ENCODE measurements around the gene FOXO1. TPM values are rescaled to one million over a fixed set of nuclear protein-coding genes. Genes with fewer than 3 reads are reported as not detected.

FOXO1 gene
- total and polyA plus RNA-seq, 12 donors, result 3.4 to 31.2 (median 15.8) TPM

GRCh38 chr13:40618581-40619478 lies 47.6 kb downstream of the FOXO1 start:
- no peak for ATAC-seq
- intact Hi-C loops (cut with DNase I), result no loop called here
- DNase-seq, result no peak
- Histone ChIP-seq H3K4me1 (peaks cover 0 to 90% (median 75%) of the 10 kb centered on the region in 9 donors), H3K4me3 (no peak overlapping the region), H3K27me3 (no peaks in the 10 kb centered on the region), H3K36me3 (no peaks in the 10 kb centered on the region), H3K9me3 (no peaks in the 10 kb centered on the region), H3K27ac (no peak overlapping the region)
- TF ChIP-seq, protein P1, sequence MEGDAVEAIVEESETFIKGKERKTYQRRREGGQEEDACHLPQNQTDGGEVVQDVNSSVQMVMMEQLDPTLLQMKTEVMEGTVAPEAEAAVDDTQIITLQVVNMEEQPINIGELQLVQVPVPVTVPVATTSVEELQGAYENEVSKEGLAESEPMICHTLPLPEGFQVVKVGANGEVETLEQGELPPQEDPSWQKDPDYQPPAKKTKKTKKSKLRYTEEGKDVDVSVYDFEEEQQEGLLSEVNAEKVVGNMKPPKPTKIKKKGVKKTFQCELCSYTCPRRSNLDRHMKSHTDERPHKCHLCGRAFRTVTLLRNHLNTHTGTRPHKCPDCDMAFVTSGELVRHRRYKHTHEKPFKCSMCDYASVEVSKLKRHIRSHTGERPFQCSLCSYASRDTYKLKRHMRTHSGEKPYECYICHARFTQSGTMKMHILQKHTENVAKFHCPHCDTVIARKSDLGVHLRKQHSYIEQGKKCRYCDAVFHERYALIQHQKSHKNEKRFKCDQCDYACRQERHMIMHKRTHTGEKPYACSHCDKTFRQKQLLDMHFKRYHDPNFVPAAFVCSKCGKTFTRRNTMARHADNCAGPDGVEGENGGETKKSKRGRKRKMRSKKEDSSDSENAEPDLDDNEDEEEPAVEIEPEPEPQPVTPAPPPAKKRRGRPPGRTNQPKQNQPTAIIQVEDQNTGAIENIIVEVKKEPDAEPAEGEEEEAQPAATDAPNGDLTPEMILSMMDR (IDR thresholded peaks at IDR 0.05), result no peak
- 94 to 96% methylated on average over 15 of the region's 15 CpGs for WGBS, 2 donors

DNA sequence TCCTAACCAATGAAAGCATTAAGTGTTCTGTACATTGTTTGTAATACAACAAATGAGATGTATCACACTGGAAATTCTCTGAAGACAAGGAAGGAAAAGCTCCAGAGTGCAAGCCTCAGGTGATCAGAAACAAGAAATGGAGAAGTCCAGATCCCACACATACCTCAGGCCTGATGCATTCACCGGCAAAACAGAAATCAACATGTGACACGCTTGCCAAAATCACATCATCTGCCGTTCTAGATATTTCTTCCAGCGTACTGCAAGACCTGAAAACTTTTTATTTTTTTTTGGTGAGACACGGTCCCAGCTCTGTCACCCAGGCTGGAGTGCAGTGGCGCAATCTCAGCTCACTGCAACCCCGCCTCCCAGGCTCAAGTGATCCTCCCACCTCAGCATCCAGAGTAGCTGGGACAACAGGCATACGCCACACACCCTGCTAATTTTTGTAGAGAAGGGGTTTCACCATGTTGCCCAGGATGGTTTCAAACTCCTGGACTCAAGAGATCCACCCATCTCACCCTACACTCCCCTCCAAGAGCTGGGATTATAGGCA lies 48.6 kb downstream of the FOXO1 start:
- Histone ChIP-seq H3K27ac (no peak overlapping the region), H3K36me3 (no peaks in the 10 kb centered on the region), H3K4me1 (peaks cover 3 to 91% (median 77%) of the 10 kb centered on the region in 9 donors), H3K9me3 (no peaks in the 10 kb centered on the region), H3K4me3 (no peak overlapping the region), H3K27me3 (no peaks in the 10 kb centered on the region)
- no peak for ATAC-seq
- intact Hi-C loops (cut with DNase I), result no loop called here
- 79 to 83% methylated on average over 8 of the region's 8 CpGs for WGBS, 2 donors
- TF ChIP-seq, protein P1 (IDR thresholded peaks at IDR 0.05), result no peak
- no peak for DNase-seq

- Histone ChIP-seq H3K9me3 (no peaks in the 10 kb centered on the region), H3K4me3 (no peak overlapping the region), H3K4me1 (peaks cover 3 to 97% (median 84%) of the 10 kb centered on the region in 9 donors), H3K27me3 (no peaks in the 10 kb centered on the region), H3K27ac (peak overlapping the region in 3 of 10 donors; percentile 10 to 61 (median 46)), H3K36me3 (no peaks in the 10 kb centered on the region)
- intact Hi-C loops (cut with DNase I), result no loop called here
- peak in 1 of 8 donors; percentile 9 for ATAC-seq
- TF ChIP-seq, protein P1 (IDR thresholded peaks at IDR 0.05), result no peak
- no peak for DNase-seq
- WGBS, 2 donors, result 59 to 66% methylated on average over 7 of the region's 7 CpGs
Observed at GRCh38 chr13:40615619-40616018, 50.8 kb downstream of the FOXO1 start.

GRCh38 chr13:40613914-40614313 lies 52.5 kb downstream of the FOXO1 start:
- intact Hi-C loops (cut with DNase I), result no loop called here
- H3K4me3 ChIP-seq, result no peak overlapping the region
- DNase-seq (no peak), ATAC-seq (peak in 3 of 8 donors; percentile 30 to 56 (median 48))
- H3K4me1 ChIP-seq, result peaks cover 3 to 97% (median 84%) of the 10 kb centered on the region in 9 donors
- no peaks in the 10 kb centered on the region for H3K27me3 ChIP-seq
- 26 to 35% methylated on average over 4 of the region's 4 CpGs for WGBS, 2 donors
- H3K36me3 ChIP-seq, result no peaks in the 10 kb centered on the region
- TF ChIP-seq, protein P1 (IDR thresholded peaks at IDR 0.05), result no peak
- H3K9me3 ChIP-seq, result no peaks in the 10 kb centered on the region
- H3K27ac ChIP-seq, result peak overlapping the region in 9 of 10 donors; percentile 19 to 64 (median 45)

All from heart right ventricle (tissue), 16 donors.